Measurements from ENCODE around the gene SLC6A8.
"Not testable (repeated sequence)": the region's sequence is repeated elsewhere in the genome, so short reads cannot be mapped to it uniquely, and the experiment has no call there.

The SLC6A8 gene

DNA sequence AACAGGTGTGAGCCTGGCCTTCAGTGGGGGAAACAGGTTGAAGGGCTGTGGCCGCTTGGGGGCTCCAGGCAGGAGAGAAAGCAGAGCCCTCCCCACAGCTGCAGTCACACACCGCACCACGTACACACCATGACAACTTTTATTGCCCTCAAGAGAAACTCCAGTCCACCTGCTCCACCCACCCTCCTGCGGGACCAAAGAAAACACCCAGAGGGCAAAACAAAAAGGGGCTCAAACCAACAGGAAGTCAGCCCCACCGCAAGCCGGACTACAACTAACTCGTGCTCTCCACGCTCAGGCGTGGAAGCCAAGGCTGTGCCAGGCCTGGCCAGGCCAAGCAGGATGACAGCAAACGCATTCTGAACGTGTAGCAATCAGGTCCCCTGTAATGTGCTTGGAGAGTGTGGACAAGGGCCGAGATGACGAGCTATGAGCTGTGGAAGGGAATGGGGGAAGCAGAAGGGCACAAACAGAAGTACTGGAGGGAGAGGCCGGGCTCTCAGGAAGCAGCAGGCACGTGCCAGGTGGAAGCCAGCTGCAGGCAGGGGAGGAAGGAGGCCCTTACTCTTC, 12.7 kb downstream of the SLC6A8 start:
- Histone ChIP-seq H3K27ac (peak overlapping the region; percentile 46), H3K4me2 (peak overlapping the region; percentile 55), H3K4me1 (peaks cover 19% of the 10 kb centered on the region), H3K9ac (no peak overlapping the region), H3K9me3 (no peaks in the 10 kb centered on the region), H3K4me3 (no peak overlapping the region), H4K20me1 (peaks cover 100% of the 10 kb centered on the region), H3K27me3 (peaks cover 91% of the 10 kb centered on the region), H3K36me3 (peaks cover 90% of the 10 kb centered on the region)
- TF ChIP-seq Cebpa-rat (IDR thresholded peaks at IDR 0.05) = no peak

GRCh38 chrX:153700967-153701366, 13.2 kb downstream of the SLC6A8 start:
- Histone ChIP-seq H3K9me3 (no peaks in the 10 kb centered on the region), H3K4me3 (no peak overlapping the region), H3K27me3 (peaks cover 94% of the 10 kb centered on the region), H3K4me1 (peaks cover 19% of the 10 kb centered on the region), H3K9ac (no peak overlapping the region), H3K27ac (peak overlapping the region; percentile 46), H3K36me3 (peaks cover 92% of the 10 kb centered on the region), H4K20me1 (peaks cover 100% of the 10 kb centered on the region), H3K4me2 (peak overlapping the region; percentile 55)
- no peak for TF ChIP-seq Cebpa-rat (IDR thresholded peaks at IDR 0.05)

GRCh38 chrX:153701706-153702105, 14.0 kb downstream of the SLC6A8 start:
- Histone ChIP-seq H3K4me3 (no peak overlapping the region), H3K27ac (no peak overlapping the region), H3K36me3 (peaks cover 89% of the 10 kb centered on the region), H3K9ac (no peak overlapping the region), H3K27me3 (peaks cover 94% of the 10 kb centered on the region), H4K20me1 (peaks cover 100% of the 10 kb centered on the region), H3K9me3 (no peaks in the 10 kb centered on the region), H3K4me2 (no peak overlapping the region), H3K4me1 (peaks cover 19% of the 10 kb centered on the region)
- no peak for TF ChIP-seq Cebpa-rat (IDR thresholded peaks at IDR 0.05)

- Histone ChIP-seq H3K36me3 (peaks cover 88% of the 10 kb centered on the region), H3K9ac (no peak overlapping the region), H3K4me3 (no peak overlapping the region), H3K27me3 (peaks cover 96% of the 10 kb centered on the region), H3K4me2 (no peak overlapping the region), H3K4me1 (peaks cover 19% of the 10 kb centered on the region), H3K27ac (no peak overlapping the region), H4K20me1 (peaks cover 100% of the 10 kb centered on the region), H3K9me3 (no peaks in the 10 kb centered on the region)
- no peak for TF ChIP-seq Cebpa-rat (IDR thresholded peaks at IDR 0.05)
Measured at GRCh38 chrX:153702336-153703035, 14.8 kb downstream of the SLC6A8 start.

DNA sequence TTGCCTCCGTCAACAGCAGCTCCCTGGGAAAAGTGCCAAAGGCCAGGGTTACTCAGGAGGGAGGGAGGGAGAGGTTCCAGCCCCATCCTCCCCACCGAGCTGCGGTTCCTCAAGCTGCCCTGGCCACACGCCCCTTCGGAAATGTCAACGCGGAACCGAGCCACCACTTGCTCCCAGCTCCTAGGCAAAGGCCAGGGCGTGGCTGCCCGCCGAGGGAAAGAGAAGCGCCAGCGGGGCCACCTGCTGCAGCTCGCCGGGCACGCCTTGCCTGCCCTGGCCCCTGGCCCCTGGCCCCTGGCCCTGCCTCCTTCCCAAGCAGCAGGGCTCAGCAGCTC, 15.3 kb downstream of the SLC6A8 start:
- Histone ChIP-seq H3K27ac (no peak overlapping the region), H3K9me3 (no peaks in the 10 kb centered on the region), H3K4me3 (no peak overlapping the region), H3K4me2 (no peak overlapping the region), H3K4me1 (peaks cover 19% of the 10 kb centered on the region), H3K9ac (no peak overlapping the region), H3K36me3 (peaks cover 89% of the 10 kb centered on the region), H3K27me3 (peaks cover 98% of the 10 kb centered on the region), H4K20me1 (peaks cover 100% of the 10 kb centered on the region)
- no peak for TF ChIP-seq Cebpa-rat (IDR thresholded peaks at IDR 0.05)

DNA sequence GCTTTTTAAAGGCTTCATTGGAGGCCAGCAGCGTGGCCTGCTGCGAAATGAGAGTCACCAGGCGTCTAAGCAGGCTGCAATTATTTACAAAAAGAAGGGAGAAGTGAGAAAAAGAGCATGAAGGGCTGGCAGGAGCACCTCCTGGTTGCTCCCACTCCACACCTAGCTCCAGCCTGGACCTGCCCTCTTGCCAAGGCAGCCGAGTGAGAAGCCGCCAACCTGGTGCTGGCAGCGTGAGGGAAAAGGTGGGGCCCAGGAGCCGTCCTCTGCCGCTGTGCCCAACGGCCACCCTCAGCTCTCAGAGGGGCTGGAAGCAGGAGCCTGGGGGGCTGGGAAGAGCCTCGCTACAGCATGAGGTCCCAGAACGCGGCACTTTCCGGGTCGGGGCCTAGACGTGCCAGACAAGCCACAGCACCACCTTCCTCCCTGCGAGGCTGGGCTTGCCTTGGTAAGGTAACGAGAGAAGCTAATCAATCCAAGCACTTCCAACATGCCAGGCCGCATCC, 16.3 kb downstream of the SLC6A8 start:
- peaks cover 98% of the 10 kb centered on the region for H3K27me3 ChIP-seq
- H3K4me2 ChIP-seq = no peak overlapping the region
- H3K9me3 ChIP-seq = no peaks in the 10 kb centered on the region
- no peak for TF ChIP-seq Cebpa-rat (IDR thresholded peaks at IDR 0.05)
- H3K9ac ChIP-seq = no peak overlapping the region
- H3K4me3 ChIP-seq = no peak overlapping the region
- H3K36me3 ChIP-seq = peaks cover 79% of the 10 kb centered on the region
- H4K20me1 ChIP-seq = peaks cover 100% of the 10 kb centered on the region
- peaks cover 25% of the 10 kb centered on the region for H3K4me1 ChIP-seq
- H3K27ac ChIP-seq = no peak overlapping the region

DNA sequence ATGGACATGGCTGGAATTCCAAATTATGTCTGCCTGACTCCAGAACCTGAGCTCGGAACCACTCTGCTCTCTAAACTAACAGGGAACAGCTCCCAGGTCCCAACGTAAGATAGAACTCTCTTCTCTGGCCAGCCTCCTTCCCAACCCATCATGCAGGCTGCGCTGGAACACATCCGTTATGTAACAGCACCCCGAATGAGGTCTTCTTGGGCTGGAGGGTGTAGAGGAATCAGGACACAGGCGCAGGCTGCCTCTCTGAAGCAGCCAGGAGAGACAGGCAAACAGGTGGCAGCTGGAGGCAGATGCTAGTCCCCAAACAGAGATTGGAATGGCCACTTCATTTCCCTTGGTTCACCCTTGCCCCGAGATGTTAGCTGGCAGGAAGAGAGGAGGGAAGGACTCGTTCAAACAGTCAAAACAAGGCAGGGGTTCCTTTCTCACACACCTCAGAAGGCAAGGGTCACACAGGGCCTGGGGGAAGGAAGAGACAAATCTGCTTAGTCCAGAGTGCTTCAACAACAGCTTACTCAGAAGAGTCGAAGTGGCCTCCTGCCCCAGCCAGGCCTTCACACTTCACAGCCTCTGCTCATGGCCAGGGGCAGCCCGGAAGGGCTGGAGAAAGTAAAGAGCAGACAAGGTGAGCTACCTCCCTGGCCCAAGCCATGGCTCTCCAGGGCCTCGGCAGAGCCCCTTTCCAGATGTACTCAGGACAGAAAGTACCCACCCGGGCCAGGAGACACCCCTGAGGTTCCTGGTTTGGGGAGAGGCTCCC, 17.1 kb downstream of the SLC6A8 start:
- Histone ChIP-seq H3K27me3 (peaks cover 98% of the 10 kb centered on the region), H3K4me1 (peaks cover 26% of the 10 kb centered on the region), H3K36me3 (peaks cover 78% of the 10 kb centered on the region), H4K20me1 (peaks cover 100% of the 10 kb centered on the region)
- H3K4me2 ChIP-seq, H3K4me3 ChIP-seq, H3K9me3 ChIP-seq, H3K27ac ChIP-seq, H3K9ac ChIP-seq: not testable (repeated sequence)

- H3K9me3 ChIP-seq, H3K4me3 ChIP-seq, H3K27ac ChIP-seq, H3K4me2 ChIP-seq, H3K9ac ChIP-seq: not testable (repeated sequence)
- Histone ChIP-seq H4K20me1 (peaks cover 100% of the 10 kb centered on the region), H3K27me3 (peaks cover 98% of the 10 kb centered on the region), H3K4me1 (peaks cover 21% of the 10 kb centered on the region), H3K36me3 (peaks cover 80% of the 10 kb centered on the region)
Measured at GRCh38 chrX:153705403-153706060, 17.8 kb downstream of the SLC6A8 start.

GRCh38 chrX:153706799-153707198, 19.1 kb downstream of the SLC6A8 start:
- peaks cover 81% of the 10 kb centered on the region for H3K36me3 ChIP-seq

More at GRCh38 chrX:153706799-153707198, 19.1 kb downstream of the SLC6A8 start:
- Histone ChIP-seq H4K20me1 (peaks cover 100% of the 10 kb centered on the region), H3K27me3 (peaks cover 92% of the 10 kb centered on the region), H3K9ac (no peak overlapping the region), H3K4me1 (peaks cover 8% of the 10 kb centered on the region), H3K27ac (no peak overlapping the region), H3K4me3 (no peak overlapping the region), H3K9me3 (no peaks in the 10 kb centered on the region), H3K4me2 (no peak overlapping the region)
- TF ChIP-seq Cebpa-rat (IDR thresholded peaks at IDR 0.05) = no peak
